SJCRH30 (cell line): Measurements from ENCODE around the gene NAT9. TPM values are rescaled to one million over a fixed set of nuclear protein-coding genes. Genes with fewer than 3 reads are reported as not detected.

Experiments
- total RNA-seq: library from RNA; depleted of rRNA; stranded (reverse); fragments of >200 nt; shearing (Covaris generic); gene quantifications from 2 replicates; pipeline ENCODE4 v1.2.3, GENCODE V29; 2014; rRNA removed

The NAT9 gene
- total RNA-seq, 1 experiment from 2014 or later: 50.1 TPM

Other genes with a start within 250 kb of the NAT9 start
- gene CD300LB, start 244.9 kb downstream of the NAT9 start, total RNA-seq: not detected in 2 replicates
- not detected in 2 replicates for gene CD300C, start 230.2 kb downstream of the NAT9 start, total RNA-seq
- not detected in 2 replicates for gene CD300H, start 208.8 kb downstream of the NAT9 start, total RNA-seq
- not detected in 2 replicates for gene CD300LD, start 184.1 kb downstream of the NAT9 start, total RNA-seq
- gene CD300E, start 152.6 kb downstream of the NAT9 start, total RNA-seq: 0.22 TPM in 1 of 2 replicates, not detected in the other
- gene CD300LF, start 63.4 kb downstream of the NAT9 start, total RNA-seq: not detected in 2 replicates
- gene RAB37, start 39.1 kb downstream of the NAT9 start, total RNA-seq: 1.3 and 3.0 TPM in 2 replicates
- 42.0 and 45.4 TPM in 2 replicates for gene NHERF1, start 27.7 kb downstream of the NAT9 start, total RNA-seq
- not detected in 2 replicates for gene GRIN2C, start 83.5 kb upstream of the NAT9 start, total RNA-seq
- gene FDXR, start 96.6 kb upstream of the NAT9 start, total RNA-seq: 6.7 and 7.2 TPM in 2 replicates
- not detected in 2 replicates for gene FADS6, start 117.3 kb upstream of the NAT9 start, total RNA-seq
- gene USH1G, start 146.9 kb upstream of the NAT9 start, total RNA-seq: 0.08 and 0.14 TPM in 2 replicates
- not detected in 2 replicates for gene OTOP2, start 147.9 kb upstream of the NAT9 start, total RNA-seq
- not detected in 2 replicates for gene OTOP3, start 159.6 kb upstream of the NAT9 start, total RNA-seq
- gene HID1, start 196.4 kb upstream of the NAT9 start, total RNA-seq: 0.71 and 1.7 TPM in 2 replicates
- 10.9 and 11.3 TPM in 2 replicates for gene CDR2L, start 211.3 kb upstream of the NAT9 start, total RNA-seq
- gene MRPL58, start 236.3 kb upstream of the NAT9 start, total RNA-seq: 39.6 and 39.8 TPM in 2 replicates